GM12892 (cell line): ENCODE results near the gene JARID2.
A peak's percentile ranks its signal among the peaks of the same experiment; 100 is the strongest.

Source experiments
- DNase-seq: peaks from one replicate; pipeline ENCODE4 v3.0.0; 2011; ENCODE audit not compliant: insufficient read length
- FAIRE-seq: peaks from 2 replicates; lab custom pipeline; 2011; peaks lifted over from hg19 to GRCh38; lab: Jason Lieb, UNC
- POLR2A ChIP-seq: IDR thresholded peaks from 2 replicates; pipeline ENCODE4 v1.6.1; 2011; ENCODE audit warnings: low read depth, low read length, control low read depth
- POLR2AphosphoS5 ChIP-seq: IDR thresholded peaks from 2 replicates; pipeline ENCODE4 v1.6.1; 2011; ENCODE audit warnings: low read depth, low read length, control low read depth
- TAF1 ChIP-seq: IDR thresholded peaks from 2 replicates; pipeline ENCODE4 v1.6.1; 2011; ENCODE audit warnings: low read depth, mild to moderate bottlenecking, control low read depth, low read length, borderline replicate concordance

JARID2 gene

DNA sequence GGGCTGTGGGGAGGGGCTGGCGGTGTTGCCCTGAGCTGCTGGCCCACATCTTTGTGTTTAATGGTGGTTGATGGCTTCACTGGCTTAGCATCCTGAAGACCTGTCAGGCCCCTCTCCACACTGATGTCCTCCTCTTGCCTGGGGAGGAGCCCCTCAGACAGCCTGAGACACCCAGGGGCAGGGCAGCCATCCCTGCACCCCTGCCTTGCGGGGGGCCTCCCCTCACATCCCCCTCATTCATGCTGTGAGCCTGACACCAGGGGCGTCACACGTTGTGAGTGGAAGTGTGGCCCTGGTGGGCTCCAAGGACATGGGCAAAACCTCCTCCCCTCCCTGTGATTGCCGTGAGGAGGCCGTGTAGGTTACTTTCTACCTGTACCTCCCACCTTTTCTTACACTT, 264.3 kb downstream of the JARID2 start:
- DNase-seq (no peak), FAIRE-seq (no peak)
- TF ChIP-seq POLR2AphosphoS5 (no peak), POLR2A (no peak), TAF1 (no peak)

GRCh38 chr6:15510536-15511247, 264.8 kb downstream of the JARID2 start:
- no peak for FAIRE-seq
- TF ChIP-seq POLR2AphosphoS5 (no peak), POLR2A (no peak), TAF1 (no peak)
- no peak for DNase-seq

GRCh38 chr6:15511248-15512125, 265.6 kb downstream of the JARID2 start:
- DNase-seq = no peak
- no peak for FAIRE-seq
- TF ChIP-seq POLR2A (no peak; the same call in 1 of the 2 replicates), POLR2AphosphoS5 (no peak), TAF1 (no peak)

DNA sequence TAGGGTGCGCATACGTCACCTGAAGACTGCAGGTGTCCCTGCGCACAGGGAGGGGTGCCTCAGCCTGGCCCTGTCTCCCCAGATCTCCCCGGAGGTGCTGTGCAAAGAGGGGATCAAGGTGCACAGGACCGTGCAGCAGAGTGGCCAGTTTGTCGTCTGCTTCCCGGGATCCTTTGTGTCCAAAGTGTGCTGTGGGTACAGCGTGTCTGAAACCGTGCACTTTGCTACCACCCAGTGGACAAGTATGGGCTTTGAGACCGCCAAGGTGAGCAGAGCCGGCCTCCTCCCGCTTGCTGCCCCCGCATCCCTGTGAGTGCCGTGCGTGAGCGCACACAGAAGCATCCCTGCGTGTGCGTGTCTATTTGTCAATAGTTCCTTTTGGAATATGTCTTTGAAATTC, 266.3 kb downstream of the JARID2 start:
- FAIRE-seq (no peak), DNase-seq (no peak)
- no peak for TF ChIP-seq POLR2AphosphoS5

GRCh38 chr6:15512721-15513120, 266.9 kb downstream of the JARID2 start:
- no peak for DNase-seq
- no peak for TF ChIP-seq POLR2A
- no peak for TF ChIP-seq POLR2AphosphoS5
- TF ChIP-seq TAF1 = no peak
- FAIRE-seq = no peak

DNA sequence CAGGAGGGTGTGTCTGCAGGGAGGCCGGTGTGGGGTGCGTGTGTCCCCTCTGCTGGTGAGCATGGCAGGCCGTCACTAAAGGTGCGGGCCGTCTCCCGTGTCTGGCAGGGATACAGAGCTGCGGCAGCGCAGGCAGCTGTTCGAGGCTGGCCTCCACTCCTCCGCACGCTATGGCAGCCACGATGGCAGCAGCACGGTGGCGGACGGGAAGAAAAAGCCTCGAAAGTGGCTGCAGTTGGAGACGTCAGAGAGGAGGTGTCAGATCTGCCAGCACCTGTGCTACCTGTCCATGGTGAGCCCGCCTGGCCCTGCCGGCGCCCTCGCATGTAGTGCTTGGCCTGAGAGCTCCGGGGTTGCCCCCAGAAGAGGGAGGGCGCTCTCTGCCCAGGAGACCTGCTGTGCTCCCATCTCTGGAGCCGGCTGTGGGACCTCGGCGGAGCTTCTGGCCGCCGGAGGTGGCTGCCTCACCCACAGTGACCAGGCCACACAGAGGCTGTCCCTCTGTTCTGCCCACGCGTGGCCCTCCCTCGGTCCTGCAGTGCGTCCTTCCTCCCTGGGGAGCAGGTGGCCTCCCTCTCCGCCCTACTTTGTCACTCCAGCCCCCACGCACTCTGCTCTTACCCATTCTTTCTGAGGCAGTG, 267.4 kb downstream of the JARID2 start:
- TF ChIP-seq POLR2AphosphoS5 (no peak), TAF1 (no peak), POLR2A (no peak)
- DNase-seq (no peak), FAIRE-seq (no peak)

DNA sequence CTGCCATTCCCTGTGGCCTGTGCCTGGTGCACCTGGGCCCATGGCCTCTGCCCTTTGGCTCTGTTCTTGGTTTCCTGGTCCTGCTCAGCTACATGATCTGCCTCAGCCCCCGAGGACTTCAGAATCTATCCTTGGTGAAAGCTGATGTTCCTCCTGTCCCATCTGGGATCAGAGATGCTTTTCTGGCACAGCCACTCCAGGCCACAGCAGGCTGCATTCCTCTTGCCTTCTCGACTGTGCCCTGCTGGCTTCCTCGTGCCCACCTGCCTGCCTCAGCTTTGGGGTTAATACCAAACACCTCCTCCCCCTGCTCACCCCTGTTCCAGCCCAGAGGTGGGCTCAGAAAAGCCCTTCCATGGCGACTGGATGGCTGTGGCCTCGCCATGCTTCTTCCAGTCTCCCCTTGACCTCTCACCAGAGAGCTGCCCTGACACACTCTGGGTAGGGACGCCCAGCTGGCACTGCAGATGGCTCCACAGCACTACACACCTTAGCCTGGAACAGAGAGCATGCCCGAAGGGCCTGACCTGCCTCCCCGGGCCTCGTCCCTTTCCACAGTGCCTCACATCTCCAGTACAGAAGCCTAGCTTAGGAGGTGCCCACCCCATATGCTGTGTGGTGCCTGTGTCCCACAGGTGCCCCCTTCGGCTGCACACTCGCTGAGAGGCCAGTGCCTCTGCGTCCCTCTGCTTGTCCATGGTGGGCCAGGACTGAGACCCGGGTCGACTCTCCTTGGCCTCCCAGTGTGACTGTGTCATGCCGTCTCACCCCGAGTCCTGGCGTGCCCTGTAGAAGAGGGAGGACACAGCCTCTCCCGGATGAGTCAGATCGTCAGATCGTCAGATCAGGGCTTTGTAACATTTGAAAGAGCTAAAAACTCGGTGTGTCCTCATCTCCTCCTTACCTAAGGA, 268.2 kb downstream of the JARID2 start:
- FAIRE-seq (no peak), DNase-seq (no peak)
- TF ChIP-seq POLR2AphosphoS5 = 0 out of 2 replicates have a peak, but pooled peaks have one; percentile 19
- no peak for TF ChIP-seq TAF1

GRCh38 chr6:15515226-15515625, 269.4 kb downstream of the JARID2 start:
- TF ChIP-seq POLR2AphosphoS5 (no peak), POLR2A (no peak), TAF1 (no peak)
- no peak for DNase-seq
- FAIRE-seq = no peak

DNA sequence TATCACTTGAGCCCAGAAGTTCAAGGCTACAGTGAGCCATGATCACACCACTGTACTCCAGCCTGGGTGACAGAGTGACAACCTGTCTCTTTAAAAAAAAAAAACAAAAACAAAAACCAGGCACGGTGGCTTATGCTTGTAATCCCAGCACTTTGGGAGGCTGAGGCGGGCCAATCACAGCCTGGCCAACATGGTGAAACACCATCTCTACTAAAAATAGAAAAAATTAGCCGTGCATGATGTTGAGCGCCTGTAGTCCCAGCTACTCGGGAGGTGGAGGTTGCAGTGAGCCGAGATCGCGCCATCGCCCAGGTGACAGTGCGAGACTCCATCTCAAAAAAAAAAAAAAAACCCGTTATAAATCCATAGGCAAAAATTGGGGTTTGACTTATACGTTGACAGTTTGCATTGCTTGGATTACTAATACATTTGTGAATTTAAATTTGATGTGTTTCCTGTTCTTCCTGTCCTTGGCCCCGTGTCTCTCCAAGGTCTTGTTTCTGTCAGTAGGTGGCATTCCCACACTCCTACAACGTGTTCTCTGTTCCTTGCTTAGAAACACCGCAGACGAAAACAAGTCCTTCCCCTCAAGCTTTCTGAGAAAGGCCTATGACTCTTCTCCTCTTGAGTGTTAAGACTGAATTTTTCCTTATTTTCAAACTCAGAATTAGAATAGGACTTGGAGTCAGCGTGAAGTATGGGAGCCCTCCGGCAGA, 269.9 kb downstream of the JARID2 start:
- no peak for FAIRE-seq
- DNase-seq = no peak
- no peak for TF ChIP-seq POLR2AphosphoS5

GRCh38 chr6:15516378-15516777, 270.5 kb downstream of the JARID2 start:
- DNase-seq (no peak), FAIRE-seq (no peak)
- TF ChIP-seq TAF1 (no peak), POLR2A (no peak), POLR2AphosphoS5 (no peak)

DNA sequence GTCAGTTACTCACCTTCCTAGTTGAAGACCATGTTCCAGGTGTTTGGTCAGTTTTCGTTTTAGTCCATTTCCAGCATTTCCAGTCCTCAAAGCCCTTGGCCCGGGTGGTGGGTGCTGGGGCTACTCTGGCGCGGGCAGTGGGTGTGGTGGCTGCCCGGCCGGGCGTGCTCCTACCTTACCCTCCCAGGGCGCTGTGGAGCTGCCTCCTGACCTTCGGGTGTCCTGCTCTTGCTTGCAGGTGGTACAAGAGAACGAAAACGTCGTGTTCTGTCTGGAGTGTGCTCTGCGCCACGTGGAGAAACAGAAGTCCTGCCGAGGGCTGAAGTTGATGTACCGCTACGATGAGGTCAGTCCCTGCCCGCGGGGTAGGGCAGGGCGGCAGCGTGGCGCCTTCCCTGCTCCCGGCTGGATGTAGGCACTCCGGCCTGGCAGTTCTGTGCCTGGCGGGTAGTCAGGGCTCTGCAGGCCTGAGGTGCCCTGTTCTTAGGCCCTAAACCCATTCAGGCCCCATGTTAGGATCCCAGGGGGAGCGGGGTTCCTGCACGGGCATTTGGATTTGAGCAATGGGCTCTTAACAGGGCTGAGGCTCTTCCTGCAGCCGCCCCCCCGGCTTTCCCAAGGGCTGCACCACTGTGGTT, 271.2 kb downstream of the JARID2 start:
- TF ChIP-seq POLR2A (no peak), TAF1 (no peak), POLR2AphosphoS5 (no peak)
- FAIRE-seq = no peak
- no peak for DNase-seq
